Measurements from ENCODE around the gene GALNT17.

GALNT17 gene

GRCh38 chr7:71753236-71753635 lies 621.3 kb downstream of the GALNT17 start:
- no peak for DNase-seq

DNA sequence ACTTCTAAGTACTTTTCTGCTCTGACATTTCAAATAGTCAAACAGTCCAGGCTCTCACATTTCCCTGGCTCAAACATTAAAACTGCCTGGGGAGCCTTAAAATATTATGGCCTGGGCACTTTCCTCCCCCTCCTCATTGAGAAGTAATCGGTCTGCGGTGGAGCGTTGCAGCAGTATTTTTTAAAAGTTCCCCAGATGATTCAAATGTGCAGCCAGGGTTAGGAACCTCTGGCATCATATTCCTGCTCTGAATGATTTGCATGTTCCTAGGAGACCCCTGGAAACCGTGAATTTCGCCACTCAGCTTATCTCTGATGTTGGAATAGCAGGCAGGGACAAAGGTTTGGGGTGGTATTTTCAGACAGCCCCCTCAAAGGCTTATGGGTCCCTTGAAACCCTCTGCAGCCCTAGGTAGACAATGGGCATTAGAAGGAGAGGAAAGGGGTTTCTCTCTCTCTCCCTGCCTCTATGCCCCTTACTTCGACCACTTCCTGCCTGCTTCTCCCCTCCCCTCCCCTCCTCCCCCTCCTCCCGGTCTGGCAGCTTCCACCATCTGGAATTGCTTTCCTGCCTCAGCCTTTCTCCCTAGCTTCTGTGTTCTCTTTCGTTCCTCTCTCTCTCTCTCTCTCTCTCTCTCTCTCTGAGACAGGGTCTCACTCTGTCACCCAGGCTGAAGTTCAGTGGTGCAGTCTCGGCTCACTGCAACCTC lies 622.2 kb downstream of the GALNT17 start:
- peak; percentile 11 for DNase-seq

DNA sequence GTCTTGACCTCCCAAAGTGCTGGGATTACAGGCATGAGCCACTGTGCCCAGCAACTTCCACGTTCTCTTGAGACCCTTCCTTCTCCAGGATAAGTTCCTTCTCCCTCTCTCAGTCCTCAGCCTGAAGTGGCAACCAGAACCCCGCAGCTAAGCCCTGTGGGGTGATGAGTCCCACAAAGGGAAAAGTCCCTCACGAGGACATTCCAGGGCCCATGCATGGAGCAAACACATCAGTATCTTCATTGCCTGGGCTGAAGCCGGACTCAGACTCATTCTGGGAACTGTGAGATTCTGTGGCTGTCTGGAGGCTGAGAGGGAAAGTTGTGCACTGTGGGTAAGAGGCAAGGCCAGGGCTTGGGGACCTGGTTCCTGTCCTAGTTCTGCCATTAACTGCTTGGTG lies 622.9 kb downstream of the GALNT17 start:
- DNase-seq: no peak

GRCh38 chr7:71761336-71761735 lies 629.4 kb downstream of the GALNT17 start:
- DNase-seq: no peak

Data from fibroblast of skin of back (primary cell).